Effector CD4-positive, alpha-beta T cell (primary cell): Measurements from ENCODE around the gene KRTAP19-5. TPM values are rescaled to one million over a fixed set of nuclear protein-coding genes. Genes with fewer than 3 reads are reported as not detected.
"Not testable (repeated sequence)": the region's sequence is repeated elsewhere in the genome, so short reads cannot be mapped to it uniquely, and the experiment has no call there.

Source experiments
- DNase-seq: peaks from one replicate; pipeline ENCODE4 v3.0.0-alpha.2; 2020
- total RNA-seq: gene quantifications from one replicate; lab custom pipeline; 2026; lab: John Stamatoyannopoulos, UW

The KRTAP19-5 gene
- total RNA-seq: not detected

DNA sequence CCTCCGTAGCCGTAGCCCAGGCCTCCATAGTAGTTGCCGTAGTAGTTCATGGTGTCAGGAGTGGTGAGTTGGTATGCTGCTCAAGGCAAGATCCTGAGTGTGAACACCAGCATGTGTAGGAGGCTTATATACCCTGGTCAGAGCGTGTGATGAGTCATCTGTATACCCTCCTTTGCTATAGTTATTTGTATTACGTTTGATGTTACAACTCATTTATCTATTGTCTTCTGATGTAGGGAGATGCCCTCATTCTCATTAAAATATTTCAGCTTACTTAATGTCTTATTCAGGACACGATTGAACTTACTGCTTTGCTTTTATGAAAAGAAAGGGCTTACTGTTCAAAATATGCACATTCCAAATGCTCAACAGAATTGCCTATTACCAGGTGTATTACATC is at the start of gene KRTAP19-5:
Gene KRTAP19-5 (minus strand): TSS at position 101 of the 400 bp plus-strand sequence. CDS start 51 bp downstream, at position 50.
- no peak for DNase-seq

DNA sequence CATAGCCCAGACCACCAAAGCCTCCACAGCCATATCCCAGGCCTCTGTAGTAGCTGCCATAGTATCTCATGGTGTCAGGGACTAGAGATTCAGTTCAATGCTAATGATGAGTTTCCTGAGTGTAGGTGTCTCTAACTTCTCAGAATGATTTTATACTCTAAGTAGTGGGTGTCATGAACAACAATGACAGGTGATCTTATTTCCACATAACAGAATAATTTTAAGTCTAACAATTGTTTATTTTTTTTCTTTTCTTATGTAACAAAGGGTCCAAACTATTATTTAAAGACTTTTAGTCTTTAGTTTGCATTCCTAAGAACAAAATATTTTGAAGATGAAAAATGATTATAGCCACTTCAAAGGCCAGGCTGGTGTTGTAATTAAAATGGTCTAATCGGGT is 39.8 kb upstream of the KRTAP19-5 start, which contains the start of gene KRTAP19-6:
Gene KRTAP19-6 (minus strand): TSS at position 101 of the 400 bp plus-strand sequence. CDS start 31 bp downstream, at position 70.
- DNase-seq: no peak

- no peak for DNase-seq
Observed at GRCh38 chr21:30518876-30519275, 16.9 kb upstream of the KRTAP19-5 start.

DNA sequence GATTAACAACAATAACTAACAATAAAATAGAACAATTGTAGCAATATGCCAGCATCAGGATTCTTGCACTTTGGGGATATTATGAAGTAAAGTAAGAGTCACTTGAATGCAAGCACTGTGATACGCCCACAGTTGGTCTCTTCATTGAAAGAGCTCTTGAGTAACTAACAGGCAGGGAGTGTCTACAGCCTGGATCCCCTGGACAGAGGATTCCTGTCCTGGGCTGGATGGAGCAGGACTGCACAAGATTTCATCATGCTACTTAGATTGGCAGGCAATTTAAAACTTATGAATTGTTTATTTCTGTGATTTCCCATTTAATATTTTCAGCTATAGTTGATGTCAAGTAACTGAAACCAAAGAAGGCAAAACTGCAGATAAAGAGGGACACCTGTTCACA is 13.7 kb upstream of the KRTAP19-5 start:
- no peak for DNase-seq

DNA sequence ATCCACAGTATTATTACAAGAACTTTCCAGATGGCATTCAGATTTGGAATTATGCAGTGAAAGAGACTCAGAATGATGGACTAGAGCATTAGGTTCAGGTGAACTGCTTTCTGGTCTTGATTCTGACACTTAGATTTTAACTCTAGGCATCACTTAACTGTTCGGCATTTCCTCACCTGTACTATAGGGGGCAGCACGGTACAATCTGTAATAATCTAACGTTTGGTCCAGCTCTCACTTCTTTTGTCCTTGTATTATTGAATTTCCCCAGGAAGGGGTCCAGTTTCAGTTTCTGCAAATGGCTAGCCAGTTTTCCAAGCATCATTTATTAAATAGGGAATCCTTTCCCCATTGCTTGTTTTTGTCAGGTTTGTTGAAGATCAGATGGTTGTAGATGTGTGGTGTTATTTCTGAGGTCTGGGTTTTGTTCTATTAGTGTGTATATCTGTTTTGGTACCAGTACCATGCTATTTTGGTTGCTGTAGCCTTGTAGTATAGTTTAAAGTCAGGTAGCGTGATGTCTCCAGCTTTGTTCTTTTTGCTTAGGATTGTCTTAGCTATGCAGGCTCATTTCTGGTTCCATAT is 3.8 kb upstream of the KRTAP19-5 start:
- not testable (repeated sequence) for DNase-seq

GRCh38 chr21:30497065-30497464 is 4.9 kb downstream of the KRTAP19-5 start, which contains the start of gene KRTAP19-4:
KRTAP19-4 (minus strand) TSS chr21:30497165; CDS start chr21:30497110, 55 bp downstream.
- DNase-seq: no peak

DNA sequence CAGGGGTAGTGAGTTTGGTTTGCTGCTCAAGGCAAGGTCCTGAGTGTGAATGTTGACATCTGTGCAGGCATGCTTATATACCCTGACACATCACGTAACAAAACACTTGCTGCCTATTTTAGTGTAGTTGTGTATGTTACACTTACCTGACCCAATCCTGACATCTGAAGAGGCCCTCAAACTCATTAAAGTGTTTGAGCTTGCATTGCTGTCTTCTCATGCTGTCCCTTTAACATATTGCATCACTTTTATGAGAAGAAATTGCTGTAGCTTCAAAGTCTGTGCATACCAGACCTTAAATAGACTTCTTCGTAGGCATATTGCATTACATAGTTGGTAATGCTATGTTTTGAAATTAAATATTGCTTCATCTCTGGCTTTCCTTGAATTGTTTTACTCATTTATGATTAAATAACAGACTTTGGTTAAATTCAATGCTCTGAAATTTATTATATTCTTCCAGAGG is 9.9 kb downstream of the KRTAP19-5 start, which contains the start of gene KRTAP19-3:
Gene KRTAP19-3 (minus strand): TSS at position 51 of the 466 bp plus-strand sequence. CDS start 56 bp downstream, outside the sequence.
- no peak for DNase-seq

GRCh38 chr21:30487336-30487735 is 14.6 kb downstream of the KRTAP19-5 start, which contains the start of gene KRTAP19-2:
KRTAP19-2 (minus strand) TSS chr21:30487436; CDS start chr21:30487348, 88 bp downstream.
- DNase-seq: no peak

DNA sequence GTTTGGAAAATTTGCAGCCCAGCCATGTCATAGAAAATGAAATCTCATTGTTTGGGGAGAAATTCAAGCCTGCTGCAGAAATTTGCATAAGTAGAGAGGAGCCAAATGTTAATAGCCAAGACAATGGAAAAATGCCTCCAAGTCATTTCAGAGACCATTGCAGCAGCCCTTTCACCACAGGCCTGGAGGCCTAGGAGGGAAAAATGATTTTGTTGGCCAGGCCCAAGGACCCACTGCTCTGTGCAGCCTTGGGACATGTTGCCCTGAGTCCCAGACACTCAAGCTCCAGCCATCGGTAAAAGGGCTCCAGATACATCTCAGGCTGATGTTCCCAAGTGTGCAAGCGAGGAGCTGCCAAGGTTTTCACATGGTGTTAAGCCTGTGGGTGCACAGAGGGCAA is 15.8 kb downstream of the KRTAP19-5 start:
- no peak for DNase-seq

- DNase-seq: no peak
Observed at GRCh38 chr21:30482130-30482529, 19.8 kb downstream of the KRTAP19-5 start.

DNA sequence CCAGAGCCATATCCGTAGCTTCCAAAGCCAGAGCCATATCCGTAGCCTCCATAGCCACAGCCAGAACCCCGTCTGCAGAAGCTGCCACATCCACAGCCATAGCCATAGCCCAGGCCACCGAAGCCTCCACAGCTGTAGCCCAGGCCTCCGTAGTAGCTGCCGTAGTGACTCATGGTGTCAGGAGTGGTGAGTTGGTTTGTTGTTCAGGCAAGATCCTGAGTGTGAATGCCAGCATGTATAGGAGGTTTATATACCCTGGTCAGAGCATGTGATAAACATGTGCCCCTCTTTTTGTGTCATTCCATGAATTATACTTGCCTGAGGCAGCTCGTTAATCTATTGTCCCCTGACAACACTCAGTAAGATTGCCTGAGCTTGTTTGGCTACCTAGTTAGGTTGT is 21.8 kb downstream of the KRTAP19-5 start, which contains the start of gene KRTAP19-1:
Gene KRTAP19-1 (minus strand): TSS at position 223 of the 400 bp plus-strand sequence. CDS start 50 bp downstream, at position 173.
- DNase-seq: no peak

DNA sequence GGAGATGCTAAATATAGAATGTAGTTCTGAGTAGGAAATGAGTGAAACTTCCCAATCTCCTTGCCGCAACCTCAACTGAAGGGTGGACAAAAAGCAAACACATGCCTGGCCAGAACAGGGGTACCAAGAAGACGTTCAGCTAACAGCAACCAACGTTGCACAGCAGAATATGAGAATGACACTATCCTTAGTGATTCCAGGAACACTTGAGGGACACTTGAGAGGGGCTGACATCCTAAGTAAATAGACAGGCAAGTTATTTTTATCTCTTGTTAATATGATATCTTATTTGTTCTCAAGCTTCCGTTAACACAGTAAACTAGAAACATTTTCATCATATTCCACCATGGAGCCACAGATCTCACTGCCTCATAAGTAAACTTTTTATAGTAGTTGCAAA is 22.7 kb downstream of the KRTAP19-5 start:
- no peak for DNase-seq

GRCh38 chr21:30478004-30478403 is 23.9 kb downstream of the KRTAP19-5 start:
- DNase-seq: no peak

DNA sequence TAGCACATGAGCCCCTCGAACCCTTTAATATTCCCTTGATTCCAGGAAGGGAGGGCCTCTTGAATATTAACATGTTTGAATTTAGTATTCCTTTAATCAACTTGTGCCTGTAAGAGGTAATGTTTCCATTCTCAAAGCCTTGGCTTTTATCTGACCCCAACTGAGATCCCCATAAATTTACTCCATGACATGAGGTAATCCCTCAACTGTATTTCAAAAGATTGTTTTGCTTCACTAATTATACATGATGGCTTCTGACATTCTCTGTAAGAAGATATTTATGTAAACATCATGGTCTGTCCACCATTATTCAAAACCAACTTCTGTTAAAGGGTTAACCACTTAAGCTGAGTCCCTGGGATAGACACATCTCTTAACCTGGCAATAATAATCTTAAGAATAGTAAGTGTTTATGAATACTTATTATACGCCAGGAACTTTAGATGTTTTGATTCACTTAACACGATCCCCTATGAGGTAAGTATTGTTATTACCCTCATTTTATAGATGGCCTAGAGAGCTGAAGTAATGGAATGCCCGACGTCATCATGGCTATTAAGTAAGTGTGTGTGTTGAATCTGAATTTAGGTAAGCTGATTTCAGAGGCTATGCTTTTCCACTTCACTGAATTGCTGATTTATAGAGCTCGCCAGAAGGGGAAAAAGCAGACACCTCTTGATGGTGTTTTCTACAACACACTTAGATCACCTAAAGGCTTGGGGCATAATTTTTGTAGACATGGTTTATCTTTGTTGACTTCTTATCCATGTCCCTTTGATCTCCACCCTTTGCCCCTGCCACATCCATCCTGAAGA is 32.8 kb downstream of the KRTAP19-5 start:
- DNase-seq: no peak

GRCh38 chr21:30463713-30464112 is 38.2 kb downstream of the KRTAP19-5 start:
- DNase-seq: no peak
